SHP77 treated with DMSO at 0.1 percent for 48 hours (cell line): ENCODE results near the gene C9orf50.
A peak's percentile ranks its signal among the peaks of the same experiment; 100 is the strongest.

Experiments
- DNase-seq: peaks from one replicate; lab custom pipeline; 2025; lab: John Stamatoyannopoulos, UW

The C9orf50 gene

DNA sequence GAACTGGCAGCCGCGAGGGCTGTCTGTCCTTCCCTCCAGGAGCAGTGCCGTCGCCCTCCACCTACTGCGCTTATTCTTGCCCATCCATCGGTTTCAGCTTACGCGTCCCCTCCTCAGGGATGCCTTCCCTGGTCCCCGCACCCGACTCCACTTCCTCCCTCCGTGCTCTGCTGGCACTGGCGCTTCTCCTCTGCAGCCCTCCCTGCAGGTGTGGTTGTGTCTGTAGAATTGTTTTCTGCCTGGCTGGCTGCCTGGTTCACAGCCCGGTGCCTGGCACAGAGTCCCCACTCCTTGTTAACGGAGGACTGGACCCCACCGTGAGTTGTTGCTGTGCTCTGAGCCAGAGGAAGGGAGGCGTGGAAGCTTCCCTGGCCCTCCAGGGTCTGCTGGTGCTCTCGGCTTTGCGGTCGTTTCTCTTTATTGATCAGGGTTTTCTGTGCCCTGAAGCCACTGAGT is 10.8 kb upstream of the C9orf50 start:
- DNase-seq, result no peak

DNA sequence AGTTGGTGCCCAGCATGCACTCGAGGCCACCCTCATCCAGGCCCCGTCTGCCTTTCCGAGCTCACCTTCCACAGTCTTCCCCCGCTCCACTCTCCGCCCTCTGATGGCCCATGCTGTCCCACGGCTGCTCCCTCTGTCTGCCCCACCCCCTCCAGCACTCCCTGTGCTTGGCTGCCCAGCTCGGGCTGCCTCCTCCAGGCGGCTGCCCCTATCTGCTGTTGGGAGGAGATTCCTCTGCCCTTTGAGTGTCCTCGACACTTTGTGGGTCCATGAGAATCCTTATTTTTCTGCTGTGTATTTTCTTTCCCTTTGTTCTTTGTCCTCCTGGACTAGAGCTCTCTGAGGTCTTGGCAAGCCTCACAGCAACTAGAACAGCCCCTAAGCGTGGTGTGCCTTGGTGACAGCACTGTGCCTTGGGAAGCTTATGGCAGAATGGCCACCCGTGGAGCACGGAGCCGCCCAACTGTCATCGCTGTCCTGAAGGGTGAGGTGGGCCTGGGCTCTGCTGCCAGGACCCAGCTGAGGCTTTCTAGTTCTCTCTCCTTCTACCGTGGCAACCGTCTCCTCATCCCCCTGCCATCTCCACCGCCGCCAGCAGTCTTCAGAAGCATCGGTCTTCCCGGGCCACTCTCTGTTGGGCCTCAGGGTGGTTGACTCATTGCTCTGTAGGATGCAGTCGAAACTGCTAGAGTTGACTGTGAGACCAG is 10.2 kb upstream of the C9orf50 start:
- DNase-seq, result no peak

DNA sequence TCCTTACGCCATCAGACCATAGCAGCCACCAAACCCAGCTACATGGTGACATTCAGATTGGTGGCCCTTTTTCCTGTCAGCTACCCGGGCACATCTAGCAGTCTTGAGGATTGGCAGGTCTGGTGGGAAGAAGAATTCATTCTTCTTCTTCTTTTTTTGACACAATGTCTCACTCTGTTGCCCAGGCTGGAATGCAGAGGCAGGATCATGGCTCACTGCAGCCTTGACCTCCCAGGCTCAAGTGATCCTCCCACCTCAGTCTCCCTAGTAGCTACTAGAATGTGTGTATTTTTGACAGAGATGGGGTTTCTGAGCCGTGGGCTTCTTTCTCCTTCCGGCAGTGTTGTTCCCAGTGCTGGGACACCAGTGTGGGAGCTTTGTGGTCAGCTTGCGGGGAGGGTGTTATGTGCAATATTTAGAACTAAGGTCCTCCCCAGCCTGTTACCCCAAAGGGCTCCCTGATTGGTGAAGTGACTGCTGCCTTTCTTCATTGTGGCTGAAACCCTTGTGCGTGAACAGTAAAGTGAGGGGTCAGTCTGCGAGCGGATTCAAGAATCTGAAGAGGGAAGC is 8.4 kb upstream of the C9orf50 start:
- DNase-seq, result no peak

DNA sequence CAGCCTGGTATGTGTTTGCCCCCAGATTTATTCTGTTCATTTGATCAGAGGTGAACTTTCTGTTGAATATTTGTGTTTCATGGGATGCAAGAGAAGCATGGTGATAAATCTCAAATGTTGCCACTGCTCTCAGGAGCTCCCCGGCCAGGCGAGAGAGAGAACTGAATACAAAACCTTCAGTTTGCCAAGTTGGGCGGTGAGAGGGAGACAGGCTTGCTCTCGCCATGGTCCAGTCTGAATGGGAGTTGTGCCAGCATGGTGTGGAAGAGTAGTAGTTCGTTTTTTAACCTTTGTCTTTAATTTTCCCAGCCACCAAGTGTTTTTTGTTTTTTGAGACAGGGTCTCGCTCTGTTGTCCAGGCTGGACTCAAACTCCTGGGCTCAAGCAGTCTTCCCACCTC is 7.8 kb upstream of the C9orf50 start:
- no peak for DNase-seq

DNA sequence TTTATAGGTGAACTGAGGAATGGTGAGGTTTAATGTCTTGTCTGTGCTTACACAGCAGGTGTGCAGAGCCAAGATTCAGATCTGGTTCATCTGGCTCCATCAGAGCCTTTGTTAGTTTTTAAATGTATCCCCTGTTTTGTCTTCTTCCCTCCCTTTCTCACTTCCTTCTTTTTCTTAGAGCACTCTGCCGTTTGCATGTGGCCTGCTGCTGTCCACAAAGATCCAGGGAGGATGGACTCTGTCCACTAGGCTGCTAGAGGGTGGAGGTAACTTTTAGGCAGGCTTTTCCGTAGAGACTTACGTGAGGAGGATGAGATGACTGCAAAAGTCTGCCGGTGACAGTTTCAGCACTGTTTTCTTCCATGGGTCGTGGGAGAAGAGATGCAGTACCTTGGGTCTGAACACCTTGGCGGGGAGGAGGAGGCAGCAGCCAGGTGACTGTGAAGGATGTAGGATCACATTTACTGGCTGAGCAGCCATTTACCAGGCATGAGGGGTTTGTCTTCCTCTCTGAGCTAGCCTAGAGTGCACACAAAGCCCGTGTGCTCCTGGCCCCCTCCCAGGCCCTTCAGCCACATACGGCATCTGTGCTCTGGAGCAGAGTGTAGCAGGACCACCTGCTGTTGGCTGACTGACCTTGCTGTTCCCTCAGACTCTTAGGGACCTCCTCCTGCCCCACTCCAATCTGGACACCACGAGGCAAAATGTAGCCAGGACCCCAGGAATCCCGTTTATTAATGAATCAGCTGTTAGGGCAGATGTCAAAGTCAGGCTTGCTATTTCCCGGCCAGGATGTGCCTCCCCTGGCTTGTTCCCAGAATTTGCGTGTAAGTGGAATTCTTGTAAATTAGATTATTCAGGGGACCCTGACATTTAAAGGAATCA is 6.9 kb upstream of the C9orf50 start:
- DNase-seq, result no peak

DNA sequence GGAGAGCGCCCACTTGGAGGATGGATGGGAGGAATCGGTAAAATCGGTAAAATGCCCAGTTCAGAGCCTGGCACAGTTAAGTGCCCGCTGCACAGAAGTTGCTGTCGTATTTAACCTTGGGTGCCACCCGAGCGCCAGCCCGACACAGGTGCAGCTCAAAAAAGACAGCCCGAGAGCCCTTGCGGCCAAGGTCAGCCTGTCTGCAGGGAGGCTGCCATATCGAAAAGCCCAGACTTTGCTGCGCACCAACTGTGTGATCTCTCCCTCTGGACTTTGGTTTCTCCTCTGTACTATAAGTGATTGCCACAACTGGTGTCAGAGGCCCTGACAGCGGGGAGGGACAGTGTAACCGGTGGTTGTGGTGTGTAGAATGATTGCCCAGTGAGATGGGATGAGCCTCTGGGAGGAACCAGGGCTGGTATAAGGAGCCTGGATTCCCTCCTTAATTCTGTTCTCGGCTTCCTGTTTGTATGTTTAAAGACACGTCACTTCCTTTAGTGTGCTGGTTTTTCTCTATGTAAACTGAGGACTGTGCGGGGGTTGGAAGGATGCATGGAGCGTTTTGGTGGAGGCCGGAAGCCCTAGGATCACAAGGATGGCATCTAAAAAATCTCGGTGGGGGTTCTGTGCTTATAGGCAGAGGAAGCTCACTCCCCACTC is 5.9 kb upstream of the C9orf50 start:
- peak; percentile 11 for DNase-seq

DNA sequence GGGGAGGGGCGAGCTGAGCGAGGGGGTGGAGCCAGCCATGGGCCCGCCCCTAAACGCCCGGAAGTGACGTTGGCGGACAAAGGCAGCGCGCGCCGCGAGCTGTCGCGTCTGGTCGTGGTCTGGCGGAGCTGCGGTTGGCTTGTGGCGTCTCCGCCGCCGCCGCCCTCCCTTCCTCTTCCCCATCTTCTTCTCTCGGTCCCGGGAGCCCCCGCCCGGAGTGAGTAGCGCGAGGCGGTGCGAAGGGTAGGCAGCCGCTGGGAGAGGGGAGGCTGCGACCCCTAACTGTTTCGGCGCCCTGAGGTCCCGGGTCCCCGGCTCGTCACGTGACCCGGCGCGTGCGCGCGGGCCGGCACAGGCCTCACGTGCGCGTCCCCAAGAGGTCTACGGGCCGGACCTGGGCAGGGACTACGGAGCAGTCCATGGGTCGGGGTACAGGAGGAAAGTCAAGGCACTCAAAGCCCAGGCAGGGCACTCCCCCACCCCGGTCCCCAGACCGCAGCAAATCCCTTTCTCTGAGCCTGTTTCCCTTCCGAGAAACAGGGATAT is 5.3 kb upstream of the C9orf50 start, which contains the start of gene NTMT1:
TSS of gene NTMT1 (plus strand) at position 85 of the 546 bp plus-strand sequence. CDS start 6,541 bp downstream, outside the sequence.
- peak; percentile 5 for DNase-seq

DNA sequence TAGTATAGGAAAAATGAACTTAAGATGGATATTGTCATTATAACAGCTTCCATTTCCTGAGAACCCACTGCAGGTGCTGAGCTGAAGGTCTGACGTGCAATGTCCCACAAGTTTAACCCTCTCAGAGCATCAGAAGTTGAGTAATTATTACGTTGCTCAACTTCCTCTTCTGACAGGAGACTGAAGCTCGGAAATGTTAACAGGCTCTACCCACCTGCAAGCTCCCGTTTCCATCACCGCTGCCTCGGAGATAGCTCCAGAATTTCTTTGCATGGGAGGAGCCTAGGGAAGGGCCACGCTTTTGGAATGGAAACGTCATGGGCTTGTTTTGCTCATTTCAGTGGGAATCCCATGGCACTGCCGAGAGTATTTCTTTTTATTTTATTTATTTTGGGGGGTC is 4.0 kb upstream of the C9orf50 start:
- DNase-seq, result peak; percentile 14

DNA sequence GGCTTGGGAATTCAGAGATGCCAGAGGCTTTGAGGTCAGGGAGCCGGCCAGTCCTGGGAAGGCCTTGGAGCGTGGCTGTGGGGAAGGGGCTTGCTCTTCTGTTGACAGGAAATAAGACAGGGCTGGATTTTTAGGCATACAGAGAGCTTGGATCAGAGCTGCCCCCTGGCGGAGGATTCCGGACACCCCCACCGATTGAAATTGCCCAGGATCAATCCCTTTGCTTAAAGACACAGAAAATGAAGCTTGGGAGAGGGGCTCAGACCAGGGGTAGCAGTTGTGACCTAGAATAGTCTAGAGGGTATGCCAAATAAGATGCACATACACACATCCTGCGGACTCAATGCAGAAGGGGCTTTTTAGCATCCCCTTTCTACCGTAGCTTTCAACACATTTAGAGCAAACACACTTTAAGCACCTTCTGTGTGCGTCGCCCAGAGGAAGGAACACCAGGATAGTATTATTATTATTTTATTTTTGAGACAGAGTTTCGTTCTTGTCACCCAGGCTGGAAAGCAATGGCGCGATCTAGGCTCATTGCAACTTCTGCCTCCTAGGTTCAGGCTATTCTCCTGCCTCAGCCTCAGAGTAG is 3.4 kb upstream of the C9orf50 start:
- peak; percentile 52 for DNase-seq

DNA sequence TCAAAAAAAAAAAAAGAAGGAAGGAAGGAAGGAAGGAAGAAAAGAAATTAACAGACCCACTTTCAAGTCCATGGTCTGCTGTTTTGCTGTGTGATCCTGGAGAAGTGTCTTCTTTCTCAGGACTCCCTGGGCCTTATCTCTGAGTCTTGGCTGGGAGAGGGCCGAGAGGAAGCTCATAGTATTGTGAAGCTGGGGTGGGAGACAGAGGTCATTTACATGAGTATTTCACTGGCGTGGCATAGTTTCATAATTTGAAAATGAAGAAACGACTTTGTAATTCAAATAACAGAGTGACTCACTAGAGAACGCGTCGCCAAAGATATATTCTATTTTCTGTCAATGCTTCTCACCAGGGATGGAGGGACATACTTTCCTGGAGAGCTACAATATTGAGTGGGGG is 2.4 kb upstream of the C9orf50 start:
- DNase-seq, result no peak

DNA sequence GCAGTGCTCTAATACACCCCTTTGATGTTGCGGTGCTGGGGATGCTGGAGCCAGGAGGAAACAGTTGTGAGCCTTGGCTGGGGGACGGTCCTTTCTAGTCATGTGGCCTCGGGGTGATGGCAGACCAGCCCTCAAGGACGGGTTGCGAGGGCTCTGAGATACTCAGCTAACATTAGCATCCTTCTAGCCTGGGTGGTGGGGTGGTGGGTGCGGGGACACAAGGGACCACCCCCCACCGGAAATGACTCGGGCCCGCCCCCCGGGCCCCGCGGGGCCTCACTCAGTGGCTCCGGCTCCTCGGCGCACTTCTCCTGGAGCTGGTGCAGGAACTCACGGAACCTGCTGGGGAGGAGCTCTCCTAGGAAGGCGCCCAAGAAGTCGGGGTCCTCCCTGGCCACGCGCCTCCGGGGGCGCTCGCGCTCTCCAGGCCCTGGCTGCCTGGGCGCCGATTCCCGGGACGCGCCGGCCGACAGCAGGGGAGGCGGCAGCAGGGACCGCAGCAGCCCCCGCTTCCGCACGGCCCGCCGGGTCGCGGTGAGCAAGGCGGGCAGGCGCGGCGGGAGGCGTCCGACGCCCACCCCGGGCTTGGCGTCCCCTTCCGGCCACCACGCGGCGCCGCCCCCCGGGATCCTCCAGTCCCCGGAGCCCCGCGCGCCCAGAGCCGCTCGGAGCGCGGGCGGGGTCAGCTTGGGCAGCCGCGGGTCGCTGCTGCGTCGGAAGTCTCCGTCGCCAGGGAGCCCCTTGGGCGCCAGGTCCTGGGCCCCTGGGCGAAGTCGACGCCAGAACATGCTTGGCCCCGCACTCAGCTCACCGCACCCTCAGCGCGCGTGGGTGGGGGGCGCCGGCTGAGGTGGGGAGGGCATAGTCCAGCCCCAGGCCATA is 873 bp downstream of the C9orf50 start:
- DNase-seq, result no peak

DNA sequence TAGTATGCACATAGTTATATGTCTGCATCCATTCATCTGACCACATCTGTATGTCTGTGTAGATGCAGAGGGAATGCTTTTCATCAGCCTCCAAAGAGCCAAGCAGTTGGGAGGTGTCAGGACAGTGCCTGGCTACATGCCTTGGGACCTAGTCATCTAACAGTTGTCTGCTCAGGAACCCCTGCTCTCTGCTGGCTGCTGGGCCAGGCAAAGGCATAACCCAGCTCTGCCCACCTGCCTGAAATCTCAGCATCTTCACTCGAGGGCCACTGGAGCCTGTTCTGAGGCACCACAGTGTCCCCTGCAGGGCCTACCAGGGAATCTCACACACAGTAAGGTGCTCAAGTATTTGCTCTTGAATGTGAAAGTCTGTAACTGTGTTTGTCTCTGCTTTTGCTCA is 3.7 kb downstream of the C9orf50 start:
- no peak for DNase-seq

DNA sequence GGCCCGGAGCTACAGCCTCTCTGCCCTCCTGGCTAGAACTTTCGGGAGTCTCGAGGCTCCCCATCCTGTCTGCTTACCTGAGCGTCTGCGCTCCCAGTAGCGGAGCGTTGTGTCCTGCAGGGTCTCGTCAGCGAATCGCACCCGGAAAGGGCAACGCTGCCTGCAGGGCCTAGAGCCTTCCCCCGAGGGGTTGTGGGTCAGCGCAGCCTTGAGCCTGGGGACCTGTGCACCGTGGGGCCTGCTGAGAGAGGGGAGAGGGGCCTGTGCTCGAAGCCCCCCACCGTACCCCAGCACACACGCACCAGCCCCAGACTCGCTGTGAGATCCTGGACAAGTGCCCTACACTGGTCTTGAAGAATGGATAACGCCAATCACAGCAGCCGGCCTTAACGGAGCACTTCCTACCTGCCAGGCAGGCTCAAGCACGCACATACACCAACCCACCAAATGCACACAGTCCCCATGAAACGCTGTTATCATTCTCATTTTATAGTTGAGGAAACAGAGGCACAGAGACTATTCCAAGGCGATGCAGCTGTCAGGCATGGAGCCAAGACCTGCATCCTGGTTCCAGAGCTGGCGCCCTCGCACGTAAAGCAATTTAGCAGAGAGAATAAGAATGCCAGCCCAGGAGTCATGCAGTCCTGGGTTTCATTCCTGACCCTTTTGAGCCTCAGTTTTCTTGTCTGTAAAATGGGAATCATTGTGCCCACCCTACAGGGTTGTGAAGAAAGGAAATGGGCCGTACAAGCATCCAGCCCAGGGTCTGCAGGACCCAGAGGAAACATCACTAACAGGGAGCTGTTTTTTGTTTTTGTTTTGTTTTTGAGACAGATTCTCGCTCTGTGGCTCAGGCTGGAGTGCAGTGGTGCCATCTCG is 5.3 kb downstream of the C9orf50 start:
- no peak for DNase-seq

DNA sequence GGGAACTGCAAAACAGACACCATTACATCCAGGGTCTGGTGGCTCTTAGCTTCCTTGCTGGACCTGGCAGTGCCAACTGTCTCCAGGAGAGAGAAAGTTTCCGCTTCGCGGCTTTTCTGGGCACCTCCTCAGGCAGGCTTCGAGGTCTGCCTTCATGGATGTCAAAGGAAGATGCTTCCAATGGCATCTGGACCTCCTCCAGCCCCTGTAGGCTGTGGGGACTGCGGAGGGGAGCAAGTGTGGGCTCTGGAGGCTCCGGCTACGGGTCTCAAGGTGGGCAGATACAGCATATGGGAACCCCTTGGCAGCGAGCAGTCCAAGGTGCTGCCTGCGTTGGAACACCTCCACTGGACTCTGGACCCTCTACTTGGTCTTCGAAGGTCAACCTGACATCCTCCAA is 6.0 kb downstream of the C9orf50 start:
- DNase-seq, result no peak

DNA sequence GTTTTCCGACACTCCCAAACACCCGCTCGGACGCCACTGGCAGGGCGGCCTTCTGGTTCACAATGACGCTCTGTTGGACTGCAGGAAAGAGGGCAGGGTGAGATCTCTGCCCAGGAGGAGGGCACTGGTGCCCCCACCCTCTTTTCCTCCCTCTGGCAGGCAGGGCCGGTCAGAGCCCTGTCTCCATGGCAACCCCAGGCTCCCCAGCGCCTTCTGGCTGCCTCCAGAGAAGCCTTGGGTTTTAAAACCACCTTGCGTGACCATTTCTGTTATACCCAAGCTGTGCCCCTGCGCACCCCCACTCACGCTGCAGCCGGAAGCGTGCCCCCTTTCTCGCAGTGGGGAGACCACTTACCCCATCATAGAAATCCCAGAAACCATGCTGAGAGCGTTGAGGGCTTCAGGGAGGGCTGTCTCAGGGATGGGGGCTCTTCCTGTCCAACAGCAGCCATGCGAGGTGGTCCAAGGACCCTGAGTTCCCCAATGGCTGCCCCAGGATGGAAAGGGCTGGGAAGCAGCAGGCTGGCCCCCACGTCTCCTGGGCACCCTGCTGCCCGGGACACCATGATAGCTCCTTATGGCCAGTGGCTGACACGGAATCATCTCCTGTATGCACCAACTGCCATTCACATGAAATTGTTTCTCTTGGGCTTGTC is 7.3 kb downstream of the C9orf50 start:
- no peak for DNase-seq

DNA sequence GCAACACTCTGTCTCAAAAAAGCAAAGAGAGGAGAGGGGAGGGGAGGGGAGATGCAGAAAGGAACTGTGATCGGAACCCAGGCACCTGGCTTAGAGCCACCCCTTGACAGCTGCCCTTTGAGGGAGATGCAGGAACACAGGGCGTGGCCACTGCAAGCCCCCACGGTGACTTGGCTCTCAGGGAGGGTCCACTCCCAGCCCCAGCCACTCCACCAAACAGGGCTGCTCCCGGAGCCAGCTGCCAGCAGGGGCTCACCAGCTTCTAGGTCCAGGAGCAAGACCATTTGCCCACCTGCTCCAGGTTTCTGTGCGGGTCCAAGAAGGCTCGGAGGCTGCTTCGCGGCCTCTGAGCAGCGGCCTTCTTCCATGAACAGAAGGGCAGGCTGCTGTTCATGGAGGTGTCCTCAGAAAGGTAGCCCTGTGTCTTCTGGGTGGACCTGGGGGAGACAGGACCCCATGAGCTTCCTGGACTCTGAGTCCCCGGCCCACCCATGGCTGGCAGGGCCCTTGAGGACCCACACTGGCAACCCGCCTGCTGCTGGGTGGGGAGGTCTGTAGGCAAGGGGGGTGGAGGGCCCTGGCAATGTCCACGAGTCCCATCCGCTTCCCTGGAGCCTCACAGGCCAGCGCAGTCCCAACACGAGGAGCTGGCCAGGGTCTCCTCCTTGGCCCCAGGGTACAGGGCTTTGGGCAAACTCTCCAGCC is 7.9 kb downstream of the C9orf50 start:
- DNase-seq, result no peak

DNA sequence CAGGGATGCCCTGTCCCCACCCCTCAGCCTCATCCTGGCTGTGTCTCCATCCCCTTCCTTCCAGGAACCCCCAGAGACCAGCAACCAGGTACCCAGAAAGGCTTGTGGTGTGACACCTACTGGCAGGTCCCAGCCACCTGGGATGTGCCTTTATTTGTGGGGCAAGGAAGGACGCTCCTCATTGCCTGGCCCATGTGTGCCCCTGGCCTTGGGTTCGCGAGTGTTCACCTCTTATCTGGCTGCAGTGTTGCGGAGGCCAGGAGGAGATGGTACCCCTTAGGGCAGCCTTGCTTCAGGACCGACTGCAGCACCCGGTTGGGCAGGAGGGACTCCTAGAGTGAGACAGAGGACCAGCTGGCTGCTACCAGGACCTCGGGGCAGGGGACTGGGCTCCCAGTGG is 8.8 kb downstream of the C9orf50 start:
- no peak for DNase-seq

DNA sequence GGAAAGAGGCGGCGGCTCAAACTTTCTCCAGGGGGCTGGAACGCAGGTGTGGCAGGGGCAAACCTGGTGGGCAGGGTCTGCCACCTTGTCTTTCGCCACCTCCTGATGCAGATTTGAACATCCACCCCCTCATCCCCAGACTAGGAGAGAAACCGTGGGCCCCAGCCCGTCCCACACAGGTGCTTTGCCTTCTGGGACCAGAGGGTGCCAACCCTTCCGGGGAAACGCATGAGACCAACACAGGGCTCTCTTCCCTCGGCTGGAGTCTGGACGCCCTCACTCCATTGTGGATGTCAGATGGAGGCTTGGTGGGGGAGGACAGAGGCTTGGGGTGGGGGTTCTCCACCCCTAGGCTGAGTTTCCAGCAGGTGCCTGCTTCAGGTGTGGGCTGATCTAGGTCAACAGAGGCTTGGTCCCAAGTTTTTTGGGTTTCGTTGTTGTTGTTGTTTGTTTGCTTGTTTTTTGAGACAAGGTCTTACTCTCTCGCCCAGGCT is 9.5 kb downstream of the C9orf50 start:
- DNase-seq, result no peak
